GM12801 (cell line): Measurements from ENCODE around the gene TMEM108.

Experiments
- TF ChIP-seq, protein P1 (sequence below): IDR thresholded peaks from one replicate; pipeline ENCODE4 v1.5.1; 2011; ENCODE audit warnings: control low read depth; ENCODE audit not compliant: insufficient read length; ENCODE audit errors: extremely low read depth

Gene TMEM108

DNA sequence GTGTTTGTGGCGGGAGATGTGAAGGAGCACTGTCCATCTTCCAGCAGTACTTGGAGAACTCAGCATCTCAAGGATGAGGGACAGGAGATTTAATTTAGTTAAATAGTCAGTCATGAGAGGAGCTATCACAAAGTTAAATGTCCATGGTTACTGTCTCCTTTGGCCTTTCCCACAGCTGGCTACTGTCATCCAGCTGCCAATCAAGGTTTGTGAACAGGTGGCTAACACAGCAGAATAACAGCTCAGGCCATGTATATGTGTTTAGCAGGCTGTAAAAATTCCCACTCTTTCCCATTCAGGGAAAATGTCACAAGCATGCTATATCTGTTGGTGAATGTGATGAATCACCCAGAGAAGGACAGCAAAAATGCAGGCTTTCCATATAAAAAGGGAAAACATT, 120.5 kb downstream of the TMEM108 start:
- TF ChIP-seq, protein P1, sequence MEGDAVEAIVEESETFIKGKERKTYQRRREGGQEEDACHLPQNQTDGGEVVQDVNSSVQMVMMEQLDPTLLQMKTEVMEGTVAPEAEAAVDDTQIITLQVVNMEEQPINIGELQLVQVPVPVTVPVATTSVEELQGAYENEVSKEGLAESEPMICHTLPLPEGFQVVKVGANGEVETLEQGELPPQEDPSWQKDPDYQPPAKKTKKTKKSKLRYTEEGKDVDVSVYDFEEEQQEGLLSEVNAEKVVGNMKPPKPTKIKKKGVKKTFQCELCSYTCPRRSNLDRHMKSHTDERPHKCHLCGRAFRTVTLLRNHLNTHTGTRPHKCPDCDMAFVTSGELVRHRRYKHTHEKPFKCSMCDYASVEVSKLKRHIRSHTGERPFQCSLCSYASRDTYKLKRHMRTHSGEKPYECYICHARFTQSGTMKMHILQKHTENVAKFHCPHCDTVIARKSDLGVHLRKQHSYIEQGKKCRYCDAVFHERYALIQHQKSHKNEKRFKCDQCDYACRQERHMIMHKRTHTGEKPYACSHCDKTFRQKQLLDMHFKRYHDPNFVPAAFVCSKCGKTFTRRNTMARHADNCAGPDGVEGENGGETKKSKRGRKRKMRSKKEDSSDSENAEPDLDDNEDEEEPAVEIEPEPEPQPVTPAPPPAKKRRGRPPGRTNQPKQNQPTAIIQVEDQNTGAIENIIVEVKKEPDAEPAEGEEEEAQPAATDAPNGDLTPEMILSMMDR: no peak

DNA sequence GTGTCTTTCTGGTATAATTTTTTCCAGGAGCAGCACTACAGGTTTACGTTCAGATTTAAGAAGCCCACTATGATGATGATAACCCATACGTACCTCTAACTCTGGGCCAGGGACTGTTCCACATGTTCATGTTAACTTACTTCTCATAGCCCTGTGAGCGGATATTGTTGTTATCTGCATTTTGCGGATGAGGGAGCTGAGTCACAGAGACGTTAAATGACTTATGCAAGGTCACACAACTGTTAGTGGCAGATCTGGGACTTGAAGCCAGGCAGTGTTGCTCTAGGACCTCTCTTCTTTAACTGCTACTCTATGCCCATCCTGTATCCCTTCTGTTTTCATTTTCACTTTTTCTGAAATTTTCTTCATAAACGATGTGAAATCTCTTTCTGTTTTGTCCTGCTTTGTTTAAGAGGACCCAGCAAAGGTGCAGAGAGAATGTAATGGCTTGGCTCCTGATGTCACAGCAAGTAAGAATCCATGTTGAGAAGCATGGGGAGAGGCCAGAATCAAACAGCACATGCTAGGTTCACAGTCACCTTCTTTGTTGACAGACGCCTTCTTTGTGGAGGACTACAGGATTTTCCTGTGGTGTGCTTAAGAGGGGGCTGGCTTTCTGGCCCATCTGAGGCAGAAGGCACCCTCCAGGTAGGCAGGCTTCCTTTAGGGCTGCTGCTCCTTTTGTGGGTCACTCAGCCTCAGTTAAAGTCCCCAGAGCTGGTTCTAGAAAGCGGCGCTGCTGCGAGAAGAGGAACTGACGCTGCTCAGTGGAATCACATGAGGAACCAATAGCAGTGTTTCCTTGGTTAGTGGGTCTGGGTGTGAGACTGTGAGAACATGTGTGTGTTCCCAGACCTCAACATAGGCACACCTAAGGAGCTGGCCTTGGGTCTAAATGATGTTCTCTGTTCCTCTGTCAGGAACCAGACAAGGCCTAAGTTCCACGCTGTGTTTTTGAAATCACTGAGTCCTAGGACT, 121.6 kb downstream of the TMEM108 start:
- TF ChIP-seq, protein P1: no peak

DNA sequence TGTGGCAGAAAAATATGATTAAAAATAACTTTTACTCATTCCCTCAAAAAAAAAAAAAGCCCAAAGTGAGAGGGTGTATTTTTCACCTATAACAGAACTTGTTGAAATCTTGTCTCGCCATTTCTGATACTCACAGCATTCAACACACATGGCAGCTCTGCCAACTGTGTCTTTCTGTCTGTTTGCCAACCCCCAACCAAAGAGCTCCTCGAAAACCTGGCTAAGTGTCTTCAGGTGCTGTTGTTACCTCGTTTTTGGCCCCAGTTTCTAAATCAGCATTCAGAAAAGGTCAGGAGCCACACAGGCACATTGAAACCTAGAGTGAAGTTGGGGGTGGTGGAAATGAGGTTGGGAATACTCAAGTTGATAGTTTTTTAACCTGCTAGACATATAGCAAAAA, 123.5 kb downstream of the TMEM108 start:
- TF ChIP-seq, protein P1: no peak

DNA sequence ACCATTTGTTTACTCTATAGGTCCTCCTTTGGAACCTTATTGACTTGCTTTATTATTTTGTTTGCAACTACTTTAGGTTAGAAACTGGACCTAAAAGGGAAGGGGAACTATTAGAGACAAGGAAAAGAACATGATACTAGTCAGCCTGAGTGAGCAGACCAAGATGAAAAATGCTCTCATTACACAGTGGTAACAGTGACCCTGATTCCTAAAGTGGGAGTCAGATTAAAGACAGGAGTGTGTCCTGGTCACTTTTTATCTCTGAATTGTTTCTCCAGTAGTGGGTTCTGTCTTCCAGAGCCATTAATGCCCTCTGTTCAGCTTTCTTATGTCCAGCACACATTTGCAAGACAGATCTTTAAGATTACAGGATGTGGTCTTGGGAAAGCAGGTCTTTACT, 124.1 kb downstream of the TMEM108 start:
- TF ChIP-seq, protein P1: no peak

DNA sequence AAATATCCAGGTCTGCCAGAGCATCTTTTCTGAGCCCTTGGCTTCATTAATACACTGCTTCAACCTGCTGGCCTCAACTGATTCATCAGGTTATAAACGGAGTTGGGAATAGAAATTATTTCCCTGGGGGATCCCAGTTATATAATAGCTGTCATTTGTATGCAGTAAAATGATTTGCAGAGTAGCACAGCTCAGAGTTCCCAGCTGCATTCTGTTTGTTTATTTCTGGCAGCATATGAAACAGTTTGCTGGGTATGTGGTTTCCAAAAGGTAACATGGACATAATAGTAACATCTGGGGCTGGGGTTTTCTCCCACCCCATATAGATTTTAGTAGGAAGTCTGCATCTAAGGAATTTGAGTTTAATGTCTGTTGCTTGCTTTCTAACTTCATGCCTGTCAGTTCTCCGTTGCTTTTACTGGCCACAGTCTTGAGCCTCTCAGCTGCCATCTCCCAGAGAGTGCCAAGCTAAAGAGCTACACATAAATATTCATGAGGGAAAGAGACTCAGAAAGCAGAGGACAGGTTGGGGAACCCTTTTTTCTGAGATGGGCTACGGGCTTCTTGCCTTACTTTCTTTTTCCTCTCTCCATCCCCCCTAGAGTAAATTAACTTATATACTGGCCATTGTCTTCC, 124.6 kb downstream of the TMEM108 start:
- TF ChIP-seq, protein P1: no peak

DNA sequence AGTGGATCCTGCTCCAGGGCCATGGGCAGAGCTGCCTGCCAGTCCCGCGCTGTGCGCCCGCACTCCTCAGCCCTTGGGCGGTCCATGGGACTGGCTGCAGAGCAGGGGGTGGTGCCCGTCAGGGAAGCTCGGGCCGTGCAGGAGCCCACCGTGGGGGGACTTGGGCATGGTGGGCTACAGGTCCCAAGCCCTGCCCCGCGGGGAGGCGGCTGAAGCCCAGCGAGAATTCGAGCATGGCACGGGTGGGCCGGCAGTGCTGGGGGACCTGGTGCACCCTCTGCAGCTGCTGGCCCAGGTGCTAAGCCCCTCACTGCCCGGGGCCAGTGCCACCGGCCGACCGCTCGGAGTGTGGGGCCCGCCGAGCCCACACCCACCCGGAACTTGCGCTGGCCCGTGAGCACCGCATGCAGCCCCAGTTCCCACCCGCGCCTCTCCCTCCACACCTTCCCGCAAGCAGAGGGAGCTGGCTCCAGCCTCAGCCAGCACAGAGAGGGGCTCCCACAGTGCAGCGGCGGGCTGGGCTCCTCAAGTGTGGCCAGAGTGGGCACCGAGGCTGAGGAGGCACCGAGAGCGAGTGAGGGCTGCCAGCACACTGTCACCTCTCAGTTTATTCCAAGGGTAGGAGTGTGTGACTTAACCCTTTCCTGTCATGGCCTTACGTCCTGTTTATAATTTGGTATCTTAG, 129.3 kb downstream of the TMEM108 start:
- TF ChIP-seq, protein P1: no peak

DNA sequence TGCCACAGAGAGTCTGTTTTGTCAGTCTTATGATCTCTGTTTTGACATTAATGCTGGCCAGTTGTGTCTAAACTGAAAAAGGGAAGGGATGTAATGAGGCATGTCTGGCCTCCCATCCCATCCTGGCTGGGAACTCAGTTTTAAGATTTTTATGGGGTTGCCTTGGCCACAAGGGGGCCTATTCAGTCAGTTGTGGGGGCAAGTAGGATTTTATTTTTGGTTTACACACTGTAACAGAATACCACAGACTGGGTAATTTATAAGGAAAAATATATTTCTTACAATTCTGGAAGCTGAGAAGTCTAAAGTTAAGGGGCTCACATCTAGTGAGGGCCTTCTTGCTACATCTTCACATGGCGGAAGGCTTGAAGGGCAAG, 129.8 kb downstream of the TMEM108 start:
- TF ChIP-seq, protein P1: no peak
